Measurements from ENCODE around the gene ICA1. TPM values are rescaled to one million over a fixed set of nuclear protein-coding genes. Genes with fewer than 3 reads are reported as not detected.
A peak's percentile ranks its signal among the peaks of the same experiment; 100 is the strongest.
"Not testable (repeated sequence)": the region's sequence is repeated elsewhere in the genome, so short reads cannot be mapped to it uniquely, and the experiment has no call there.

The ICA1 gene
- total RNA-seq, 1 donor from 2014 or later: 74.6 TPM

- DNase-seq (ENCODE audit: low spot score): no peak
These were observed 1.1 kb upstream of the ICA1 start for GRCh38 chr7:8263048-8263447.

GRCh38 chr7:8260871-8261694 lies 884 bp downstream of the ICA1 start:
- peak; percentile 60 for DNase-seq (ENCODE audit: low spot score)

GRCh38 chr7:8259586-8260222 lies 2.3 kb downstream of the ICA1 start:
- DNase-seq (ENCODE audit: low spot score): no peak

GRCh38 chr7:8258734-8259133 lies 3.2 kb downstream of the ICA1 start:
- no peak for DNase-seq (ENCODE audit: low spot score)

GRCh38 chr7:8258166-8258565 lies 3.8 kb downstream of the ICA1 start:
- DNase-seq (ENCODE audit: low spot score): no peak

GRCh38 chr7:8255680-8256655 lies 6.0 kb downstream of the ICA1 start:
- DNase-seq (ENCODE audit: low spot score): no peak

GRCh38 chr7:8254667-8255066 lies 7.3 kb downstream of the ICA1 start:
- no peak for DNase-seq (ENCODE audit: low spot score)

GRCh38 chr7:8254215-8254614 lies 7.8 kb downstream of the ICA1 start:
- no peak for DNase-seq (ENCODE audit: low spot score)

GRCh38 chr7:8251195-8251594 lies 10.8 kb downstream of the ICA1 start:
- no peak for DNase-seq (ENCODE audit: low spot score)

- no peak for DNase-seq (ENCODE audit: low spot score)
These were observed 11.4 kb downstream of the ICA1 start for GRCh38 chr7:8250547-8250946.

GRCh38 chr7:8249121-8249520 lies 12.8 kb downstream of the ICA1 start:
- DNase-seq (ENCODE audit: low spot score): no peak

- no peak for DNase-seq (ENCODE audit: low spot score)
These were observed 15.9 kb downstream of the ICA1 start for GRCh38 chr7:8246020-8246419.

- not testable (repeated sequence) for DNase-seq (ENCODE audit: low spot score)
These were observed 16.9 kb downstream of the ICA1 start for GRCh38 chr7:8245032-8245431.

GRCh38 chr7:8243059-8243458 lies 18.9 kb downstream of the ICA1 start:
- DNase-seq (ENCODE audit: low spot score): not testable (repeated sequence)

GRCh38 chr7:8239702-8240362 lies 22.1 kb downstream of the ICA1 start:
- not testable (repeated sequence) for DNase-seq (ENCODE audit: low spot score)

- DNase-seq (ENCODE audit: low spot score): no peak
These were observed 25.1 kb downstream of the ICA1 start for GRCh38 chr7:8236780-8237407.

- no peak for DNase-seq (ENCODE audit: low spot score)
These were observed 28.7 kb downstream of the ICA1 start for GRCh38 chr7:8232999-8233847.

- no peak for DNase-seq (ENCODE audit: low spot score)
These were observed 32.0 kb downstream of the ICA1 start for GRCh38 chr7:8229927-8230326.

GRCh38 chr7:8228766-8229674 lies 32.9 kb downstream of the ICA1 start:
- DNase-seq (ENCODE audit: low spot score): no peak
